Measurements from ENCODE around the gene LIF.

The LIF gene

DNA sequence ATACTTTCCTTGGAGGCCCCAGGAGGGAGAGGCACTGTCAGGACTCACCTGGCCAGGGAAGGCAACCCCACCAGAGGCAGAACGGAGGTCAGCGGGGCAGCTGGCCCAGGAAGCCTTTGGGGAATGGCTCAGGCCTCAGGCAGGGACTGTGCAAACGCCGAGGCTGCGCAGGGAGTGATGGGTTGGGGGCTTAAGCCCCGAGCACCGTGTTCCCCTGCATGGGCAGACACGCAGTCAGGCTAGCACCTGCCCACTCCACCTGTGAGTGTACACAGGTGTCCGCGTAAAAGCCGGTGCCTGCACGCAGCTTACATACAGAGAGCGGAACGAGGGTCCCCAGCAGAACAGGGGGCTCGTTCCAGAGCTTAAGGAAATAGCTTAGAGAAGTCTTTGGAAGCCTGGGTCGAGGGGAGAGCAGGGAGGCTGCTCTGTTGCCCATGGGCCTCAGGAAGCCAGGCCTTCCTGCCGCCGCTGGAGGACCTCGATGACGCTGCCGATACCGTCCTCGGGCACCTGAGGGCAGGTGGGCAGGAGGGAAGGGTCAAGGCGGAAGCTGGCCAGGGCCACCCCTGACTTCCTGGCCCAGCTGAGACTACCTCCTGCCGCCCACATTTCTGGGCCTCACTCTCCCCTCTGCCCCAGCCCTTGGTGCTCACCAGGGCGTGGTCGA lies 38.8 kb upstream of the LIF start:
- TF ChIP-seq POU6F1 (CRISPR knock-in tag; IDR thresholded peaks at IDR 0.05; ENCODE audit: borderline replicate concordance, low read depth) = no peak
- TF ChIP-seq ZFP3 (CRISPR knock-in tag; IDR thresholded peaks at IDR 0.05) = no peak
- TF ChIP-seq ZNF565 (CRISPR knock-in tag; conservative IDR thresholded peaks at IDR 0.05; ENCODE audit: low read depth) = no peak
- TF ChIP-seq CREB5 (CRISPR knock-in tag; IDR thresholded peaks at IDR 0.05; ENCODE audit: low read depth) = no peak
- TF ChIP-seq OSR1 (CRISPR knock-in tag; IDR thresholded peaks at IDR 0.05) = no peak
- no peak for TF ChIP-seq PPARA (CRISPR knock-in tag; IDR thresholded peaks at IDR 0.05; ENCODE audit: borderline replicate concordance)
- TF ChIP-seq ZC3H10 (CRISPR knock-in tag; IDR thresholded peaks at IDR 0.05) = no peak
- no peak for TF ChIP-seq ISL1 (CRISPR knock-in tag; IDR thresholded peaks at IDR 0.05)
- no peak for TF ChIP-seq TCF4 (CRISPR knock-in tag; IDR thresholded peaks at IDR 0.05; ENCODE audit: borderline replicate concordance)
- no peak for TF ChIP-seq TSHZ2 (CRISPR knock-in tag; IDR thresholded peaks at IDR 0.05)
- no peak for TF ChIP-seq ARNTL (CRISPR knock-in tag; IDR thresholded peaks at IDR 0.05; ENCODE audit: borderline replicate concordance, low read depth)
- TF ChIP-seq ZFP30 (CRISPR knock-in tag; IDR thresholded peaks at IDR 0.05) = no peak
- no peak for TF ChIP-seq CSDC2 (CRISPR knock-in tag; IDR thresholded peaks at IDR 0.05)
- no peak for TF ChIP-seq ZNF8 (CRISPR knock-in tag; IDR thresholded peaks at IDR 0.05)
- no peak for TF ChIP-seq GLIS3 (CRISPR knock-in tag; IDR thresholded peaks at IDR 0.05)
- no peak for TF ChIP-seq SNAI2 (CRISPR knock-in tag; IDR thresholded peaks at IDR 0.05)
- TF ChIP-seq PATZ1 (CRISPR knock-in tag; IDR thresholded peaks at IDR 0.05; ENCODE audit: borderline replicate concordance) = no peak
- ATAC-seq = no peak

- ATAC-seq = no peak
These were observed 38.1 kb upstream of the LIF start for GRCh38 chr22:30284666-30285065.

More at GRCh38 chr22:30284666-30285065, 38.1 kb upstream of the LIF start:
- TF ChIP-seq ZNF70 (CRISPR knock-in tag; IDR thresholded peaks at IDR 0.05) (no peak), BACH2 (CRISPR knock-in tag; IDR thresholded peaks at IDR 0.05; ENCODE audit: borderline replicate concordance) (no peak), ARNTL (CRISPR knock-in tag; IDR thresholded peaks at IDR 0.05; ENCODE audit: borderline replicate concordance, low read depth) (no peak), OSR1 (CRISPR knock-in tag; IDR thresholded peaks at IDR 0.05) (no peak), ZC3H10 (CRISPR knock-in tag; IDR thresholded peaks at IDR 0.05) (no peak), CSDC2 (CRISPR knock-in tag; IDR thresholded peaks at IDR 0.05) (no peak), TSHZ2 (CRISPR knock-in tag; IDR thresholded peaks at IDR 0.05) (no peak), POU6F1 (CRISPR knock-in tag; IDR thresholded peaks at IDR 0.05; ENCODE audit: borderline replicate concordance, low read depth) (no peak), TCF4 (CRISPR knock-in tag; IDR thresholded peaks at IDR 0.05; ENCODE audit: borderline replicate concordance) (no peak), GLIS3 (CRISPR knock-in tag; IDR thresholded peaks at IDR 0.05) (no peak), ESRRG (CRISPR knock-in tag; IDR thresholded peaks at IDR 0.05) (no peak), CREB5 (CRISPR knock-in tag; IDR thresholded peaks at IDR 0.05; ENCODE audit: low read depth) (no peak), ISL1 (CRISPR knock-in tag; IDR thresholded peaks at IDR 0.05) (no peak), SNAI2 (CRISPR knock-in tag; IDR thresholded peaks at IDR 0.05) (no peak), RARB (CRISPR knock-in tag; IDR thresholded peaks at IDR 0.05) (no peak), ZNF8 (CRISPR knock-in tag; IDR thresholded peaks at IDR 0.05) (no peak)
- TF ChIP-seq, protein P1, sequence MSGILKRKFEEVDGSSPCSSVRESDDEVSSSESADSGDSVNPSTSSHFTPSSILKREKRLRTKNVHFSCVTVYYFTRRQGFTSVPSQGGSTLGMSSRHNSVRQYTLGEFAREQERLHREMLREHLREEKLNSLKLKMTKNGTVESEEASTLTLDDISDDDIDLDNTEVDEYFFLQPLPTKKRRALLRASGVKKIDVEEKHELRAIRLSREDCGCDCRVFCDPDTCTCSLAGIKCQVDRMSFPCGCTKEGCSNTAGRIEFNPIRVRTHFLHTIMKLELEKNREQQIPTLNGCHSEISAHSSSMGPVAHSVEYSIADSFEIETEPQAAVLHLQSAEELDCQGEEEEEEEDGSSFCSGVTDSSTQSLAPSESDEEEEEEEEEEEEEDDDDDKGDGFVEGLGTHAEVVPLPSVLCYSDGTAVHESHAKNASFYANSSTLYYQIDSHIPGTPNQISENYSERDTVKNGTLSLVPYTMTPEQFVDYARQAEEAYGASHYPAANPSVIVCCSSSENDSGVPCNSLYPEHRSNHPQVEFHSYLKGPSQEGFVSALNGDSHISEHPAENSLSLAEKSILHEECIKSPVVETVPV (CRISPR knock-in tag; IDR thresholded peaks at IDR 0.05) = no peak

All from SK-N-SH treated with all-trans-retinoic acid at 6 μM for 48 hours (cell line).